ENCODE results near the gene AMER3. TPM values are rescaled to one million over a fixed set of nuclear protein-coding genes. Genes with fewer than 3 reads are reported as not detected.

The AMER3 gene
- total RNA-seq, 2 experiments from 2014 or later: not detected

DNA sequence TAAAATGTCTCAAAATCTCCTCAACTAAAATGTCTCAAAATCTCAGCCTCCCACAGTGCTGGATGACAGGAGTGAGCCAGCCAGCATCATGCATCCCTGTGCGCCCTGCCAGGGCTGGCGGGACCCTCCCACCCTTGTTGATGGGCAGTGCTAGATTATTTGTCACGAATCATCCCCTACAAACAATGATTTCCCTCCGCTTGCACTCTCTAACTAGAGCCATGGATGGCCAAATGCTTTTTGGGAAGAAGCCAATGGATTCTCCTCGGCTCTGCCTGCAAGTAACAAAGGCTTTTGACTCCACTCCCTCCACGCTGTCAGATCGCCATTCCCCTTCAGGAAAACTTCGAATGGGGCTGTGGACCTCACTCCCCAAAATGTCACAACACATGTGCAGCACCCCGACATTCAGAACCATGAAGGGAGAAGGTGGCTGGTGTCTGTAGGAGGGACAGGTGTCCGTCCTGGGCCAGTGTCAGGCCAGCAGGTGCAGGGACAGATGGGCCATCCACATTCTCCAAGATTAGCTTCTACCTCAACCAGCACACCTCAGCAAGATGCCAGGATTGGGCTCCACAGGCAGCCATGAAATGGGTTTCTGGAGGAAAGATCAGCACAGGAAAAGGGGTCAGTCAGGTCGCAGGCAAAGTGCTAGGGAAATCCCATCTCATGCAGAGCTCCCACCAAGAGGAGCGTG is 11.5 kb downstream of the AMER3 start:
- CTCF ChIA-PET: no interaction called here
- POLR2A ChIA-PET: no interaction called here
- Mint-ChIP-seq H3K27ac (no peak overlapping the region), H3K9me3 (ENCODE audit: low read depth) (no peaks in the 10 kb centered on the region), H3K4me3 (no peak overlapping the region), H3K4me1 (no peaks in the 10 kb centered on the region), H3K36me3 (ENCODE audit: low read depth) (no peaks in the 10 kb centered on the region), H3K27me3 (peaks cover 5% of the 10 kb centered on the region)
- intact Hi-C loops (cut with DNase I, micrococcal nuclease): no loop called here
- ATAC-seq (no peak), DNase-seq (no peak)

DNA sequence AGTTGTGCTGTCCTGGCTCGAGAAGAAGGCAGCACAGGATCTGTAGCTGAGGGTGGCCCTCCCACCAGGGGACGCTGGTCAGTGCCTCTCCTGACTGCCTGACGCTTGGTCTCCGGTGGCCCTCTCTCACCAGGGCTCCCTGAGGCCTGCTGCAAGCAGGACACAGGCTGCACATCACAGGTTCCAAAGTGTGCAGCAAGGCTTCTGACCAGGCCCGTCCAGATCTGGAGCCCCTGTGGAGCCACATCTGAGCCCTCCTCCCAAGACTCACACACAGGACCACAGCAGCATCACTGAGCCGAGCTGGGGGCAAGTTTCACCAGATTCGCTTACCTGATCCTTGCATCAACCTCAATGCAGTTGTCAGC is 12.1 kb downstream of the AMER3 start:
- DNase-seq: no peak
- Mint-ChIP-seq H3K27ac (no peak overlapping the region), H3K27me3 (peaks cover 5% of the 10 kb centered on the region), H3K4me3 (no peak overlapping the region), H3K9me3 (ENCODE audit: low read depth) (no peaks in the 10 kb centered on the region), H3K4me1 (no peaks in the 10 kb centered on the region), H3K36me3 (ENCODE audit: low read depth) (no peaks in the 10 kb centered on the region)
- ChIA-PET CTCF (no interaction called here), POLR2A (no interaction called here)
- intact Hi-C loops (cut with DNase I, micrococcal nuclease): no loop called here
- ATAC-seq: no peak

DNA sequence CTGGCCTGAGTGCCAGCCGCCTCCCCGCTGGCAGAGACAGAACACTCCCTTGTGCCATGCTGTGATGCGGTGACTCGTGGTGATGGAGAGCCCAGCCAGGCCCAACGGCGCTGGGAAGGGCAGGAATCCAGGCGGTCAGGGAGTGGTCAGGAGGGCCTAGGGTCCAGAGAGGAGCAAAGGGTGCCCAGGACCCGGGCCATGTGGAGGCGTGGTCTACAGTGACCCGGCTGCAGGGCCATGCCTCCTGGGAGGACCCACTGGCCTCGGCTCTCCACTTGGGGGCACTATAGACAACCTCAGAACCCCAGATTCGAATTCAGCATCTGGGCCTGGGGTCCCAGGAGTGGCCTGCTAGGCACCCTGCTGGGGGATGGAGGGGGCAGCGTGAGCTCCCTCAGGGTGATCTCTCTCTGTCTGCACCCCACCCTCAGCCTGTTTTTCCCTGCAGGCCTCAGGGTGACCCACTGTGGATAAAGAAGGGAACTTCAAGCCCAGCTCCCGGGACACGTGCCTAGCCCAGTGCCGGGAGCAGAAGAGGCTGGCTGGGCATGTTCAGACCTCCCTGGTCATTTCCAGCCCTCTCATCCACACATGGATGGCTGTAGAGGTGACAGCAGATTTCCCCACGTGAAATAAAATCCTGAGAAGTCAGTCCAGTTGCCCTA is 13.0 kb downstream of the AMER3 start:
- Mint-ChIP-seq H3K27ac (no peak overlapping the region), H3K9me3 (ENCODE audit: low read depth) (no peaks in the 10 kb centered on the region), H3K36me3 (ENCODE audit: low read depth) (no peaks in the 10 kb centered on the region), H3K4me3 (no peak overlapping the region), H3K27me3 (peaks cover 5% of the 10 kb centered on the region), H3K4me1 (no peaks in the 10 kb centered on the region)
- CTCF ChIA-PET: interaction anchor here (0.7 kb wide), 1 partner anchor 714 kb away, joined by 3 read pairs; no protein-coding TSS in a partner anchor
- intact Hi-C loops (cut with DNase I, micrococcal nuclease): no loop called here
- POLR2A ChIA-PET: no interaction called here
- no peak for ATAC-seq
- peak; percentile 19 for DNase-seq

DNA sequence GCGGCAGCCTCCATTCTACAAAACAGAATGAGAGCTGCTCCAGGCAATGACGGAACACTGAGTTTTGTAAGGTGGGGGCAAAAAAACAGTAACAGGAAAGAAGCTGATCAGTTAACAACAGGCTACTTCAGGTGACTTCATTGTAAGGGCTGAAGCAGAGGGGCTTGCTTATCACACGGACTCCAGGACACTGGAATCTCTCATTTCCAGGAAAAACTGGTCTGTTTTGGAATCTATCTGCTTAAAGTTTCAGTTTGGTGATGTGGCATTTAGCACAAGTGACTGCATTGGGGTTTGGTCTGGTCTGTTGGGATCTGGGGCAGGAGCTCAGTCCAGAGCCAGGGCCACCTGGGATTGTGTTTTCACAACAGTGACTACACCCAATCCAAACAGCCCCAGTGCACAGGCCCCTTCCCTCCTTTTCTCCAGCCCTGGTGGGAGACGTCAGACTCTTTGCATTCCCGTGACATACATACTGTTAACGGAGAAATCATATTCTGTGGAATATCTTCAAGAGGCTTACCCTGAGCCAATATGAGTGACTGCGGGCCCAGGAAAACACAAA is 14.1 kb downstream of the AMER3 start:
- peaks cover 5% of the 10 kb centered on the region for H3K27me3 Mint-ChIP-seq
- CTCF ChIA-PET: interaction anchor here (1.1 kb wide), 1 partner anchor 152 kb away, joined by 3 read pairs; no protein-coding TSS in a partner anchor

DNA sequence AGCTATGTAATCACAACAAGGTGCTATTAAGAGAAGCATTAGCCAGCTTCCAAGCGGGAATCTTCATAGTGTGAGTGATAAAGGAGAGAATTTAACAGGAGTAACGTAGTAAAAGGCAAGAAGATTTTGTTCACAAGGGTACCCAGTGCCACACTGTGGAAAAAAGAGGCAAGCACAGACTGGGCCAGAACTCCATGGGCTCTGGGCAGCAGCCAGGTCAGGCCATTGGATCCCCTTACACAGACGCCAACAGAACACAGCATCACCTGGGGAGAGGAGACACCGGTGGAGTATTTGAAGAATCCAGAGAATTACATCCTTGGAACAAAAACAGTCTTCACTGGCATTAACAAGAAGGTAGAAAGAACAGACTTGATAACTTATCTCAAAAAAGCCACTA is 21.2 kb downstream of the AMER3 start:
- H3K4me3 Mint-ChIP-seq: no peak overlapping the region
- intact Hi-C loops (cut with DNase I, micrococcal nuclease): no loop called here
- CTCF ChIA-PET: no interaction called here

More for the DNA sequence above, 14.1 kb downstream of the AMER3 start:
- DNase-seq: no peak
- ATAC-seq: no peak
- no peaks in the 10 kb centered on the region for H3K36me3 Mint-ChIP-seq (ENCODE audit: low read depth)
- POLR2A ChIA-PET: no interaction called here
- H3K4me1 Mint-ChIP-seq: no peaks in the 10 kb centered on the region
- no peak overlapping the region for H3K27ac Mint-ChIP-seq
- intact Hi-C loops (cut with DNase I, micrococcal nuclease): no loop called here
- no peak overlapping the region for H3K4me3 Mint-ChIP-seq
- H3K9me3 Mint-ChIP-seq (ENCODE audit: low read depth): no peaks in the 10 kb centered on the region

DNA sequence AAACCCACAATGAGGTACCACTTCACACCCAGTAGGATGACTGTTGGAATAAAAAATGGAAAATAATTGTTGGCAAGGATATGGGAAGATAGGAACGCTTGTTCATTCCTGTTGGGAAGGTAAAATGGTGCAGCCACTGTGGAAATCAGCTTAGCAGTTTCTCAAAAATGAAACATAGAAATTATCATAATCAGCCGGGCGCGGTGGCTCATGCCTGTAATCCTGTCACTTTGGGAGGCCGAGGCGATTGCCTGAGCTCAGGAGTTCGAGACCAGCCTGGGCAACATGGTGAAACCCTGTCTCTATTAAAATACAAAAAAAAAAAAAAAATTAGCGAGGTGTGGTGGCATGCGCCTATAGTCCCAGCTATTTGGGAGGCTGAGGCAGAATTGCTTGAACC is 23.4 kb downstream of the AMER3 start:
- POLR2A ChIA-PET: no interaction called here

More for the DNA sequence above, 21.2 kb downstream of the AMER3 start:
- peaks cover 11% of the 10 kb centered on the region for H3K27me3 Mint-ChIP-seq
- H3K27ac Mint-ChIP-seq: no peak overlapping the region
- DNase-seq: no peak
- no peak for ATAC-seq
- H3K9me3 Mint-ChIP-seq (ENCODE audit: low read depth): no peaks in the 10 kb centered on the region
- H3K4me1 Mint-ChIP-seq: no peaks in the 10 kb centered on the region
- POLR2A ChIA-PET: no interaction called here
- H3K36me3 Mint-ChIP-seq (ENCODE audit: low read depth): no peaks in the 10 kb centered on the region

DNA sequence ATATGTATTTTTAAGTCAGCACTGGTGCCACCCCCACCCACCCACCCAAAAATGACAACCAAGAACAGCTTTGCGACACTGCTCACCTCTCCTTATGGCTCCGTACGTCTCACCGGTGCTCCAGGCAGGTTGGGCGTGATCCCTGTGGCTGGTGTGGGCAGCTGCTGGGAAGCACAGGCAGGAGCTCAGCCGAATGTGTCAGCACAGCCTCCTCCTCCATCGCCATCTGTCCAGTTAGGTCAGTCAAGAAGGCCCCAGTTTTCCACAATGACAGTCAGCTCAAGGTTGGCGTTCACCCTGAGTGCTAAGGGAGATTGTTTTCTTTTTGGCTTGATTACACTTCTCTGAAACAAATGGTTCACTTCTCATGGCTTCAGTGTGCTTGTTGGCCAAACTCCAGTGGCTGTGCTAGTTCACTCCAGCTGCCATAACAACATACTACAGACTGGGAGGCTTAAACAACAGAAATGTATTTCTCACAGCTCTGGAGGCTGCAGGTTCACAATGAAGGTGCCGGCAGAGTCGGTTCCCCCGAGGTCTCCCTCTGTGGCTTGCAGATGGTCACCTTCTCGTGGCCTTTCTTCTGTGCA is 30.2 kb downstream of the AMER3 start:
- Mint-ChIP-seq H3K27me3 (peaks cover 9% of the 10 kb centered on the region), H3K9me3 (ENCODE audit: low read depth) (peaks cover 1% of the 10 kb centered on the region), H3K4me1 (no peaks in the 10 kb centered on the region), H3K27ac (no peak overlapping the region), H3K36me3 (ENCODE audit: low read depth) (no peaks in the 10 kb centered on the region), H3K4me3 (no peak overlapping the region)
- intact Hi-C loops (cut with DNase I, micrococcal nuclease): no loop called here
- CTCF ChIA-PET: interaction anchor here (0.5 kb wide), 1 partner anchor 499 kb away, joined by 3 read pairs; no protein-coding TSS in a partner anchor
- DNase-seq (no peak), ATAC-seq (no peak)
- POLR2A ChIA-PET: no interaction called here

More for the DNA sequence above, 23.4 kb downstream of the AMER3 start:
- DNase-seq: no peak
- H3K9me3 Mint-ChIP-seq (ENCODE audit: low read depth): peaks cover 1% of the 10 kb centered on the region
- H3K4me3 Mint-ChIP-seq: no peak overlapping the region
- CTCF ChIA-PET: no interaction called here
- no peak overlapping the region for H3K27ac Mint-ChIP-seq
- H3K4me1 Mint-ChIP-seq: no peaks in the 10 kb centered on the region
- peaks cover 13% of the 10 kb centered on the region for H3K27me3 Mint-ChIP-seq
- intact Hi-C loops (cut with DNase I, micrococcal nuclease): no loop called here
- H3K36me3 Mint-ChIP-seq (ENCODE audit: low read depth): no peaks in the 10 kb centered on the region
- ATAC-seq: no peak

DNA sequence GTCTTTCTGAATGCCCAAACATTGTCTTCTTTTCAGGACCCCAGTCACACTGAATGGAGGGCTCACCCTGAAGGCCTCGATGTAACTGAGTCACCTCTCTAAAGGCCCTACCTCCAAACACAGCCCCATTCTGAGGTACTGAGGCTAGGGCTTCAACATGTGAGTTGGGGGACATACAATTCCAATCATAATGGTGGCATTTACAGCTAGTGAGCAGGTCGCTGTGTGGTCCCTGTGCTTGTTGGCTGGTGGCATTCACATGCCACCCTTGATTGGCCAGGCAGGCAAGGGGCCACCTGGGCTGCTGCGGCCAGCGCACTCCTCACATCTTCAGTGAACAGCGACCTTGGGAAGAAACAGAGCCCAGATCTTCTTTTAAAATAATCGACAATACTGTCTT is 30.7 kb downstream of the AMER3 start:
- DNase-seq: no peak
- ChIA-PET CTCF (no interaction called here), POLR2A (no interaction called here)
- Mint-ChIP-seq H3K36me3 (ENCODE audit: low read depth) (no peaks in the 10 kb centered on the region), H3K9me3 (ENCODE audit: low read depth) (peaks cover 1% of the 10 kb centered on the region), H3K27me3 (peaks cover 6% of the 10 kb centered on the region), H3K4me1 (no peaks in the 10 kb centered on the region), H3K27ac (no peak overlapping the region), H3K4me3 (no peak overlapping the region)
- no peak for ATAC-seq
- intact Hi-C loops (cut with DNase I, micrococcal nuclease): no loop called here

DNA sequence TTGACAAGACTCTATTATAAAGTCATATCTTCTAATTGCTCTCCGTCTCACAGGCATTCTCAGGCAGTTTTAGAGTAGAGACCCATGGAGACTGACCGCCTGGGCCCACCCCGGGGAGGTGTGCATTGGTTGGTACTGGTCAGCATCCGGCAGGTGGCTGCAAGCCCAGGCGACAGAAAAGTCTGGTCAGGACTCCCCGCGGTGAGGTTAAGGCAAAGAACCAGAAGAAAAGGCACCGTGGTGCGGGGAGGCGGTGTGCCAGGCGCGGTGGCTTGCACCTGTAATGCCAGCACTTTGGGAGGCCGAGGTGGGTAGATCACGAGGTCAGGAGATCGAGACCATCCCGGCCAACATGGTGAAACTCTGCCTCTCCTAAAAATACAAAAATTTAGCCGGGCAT is 32.5 kb downstream of the AMER3 start:
- intact Hi-C loops (cut with DNase I, micrococcal nuclease): no loop called here
- H3K4me3 Mint-ChIP-seq: no peak overlapping the region
- no peaks in the 10 kb centered on the region for H3K9me3 Mint-ChIP-seq (ENCODE audit: low read depth)
- no peak overlapping the region for H3K27ac Mint-ChIP-seq
- ATAC-seq (no peak), DNase-seq (no peak)
- CTCF ChIA-PET: no interaction called here
- H3K36me3 Mint-ChIP-seq (ENCODE audit: low read depth): no peaks in the 10 kb centered on the region
- POLR2A ChIA-PET: no interaction called here
- peaks cover 5% of the 10 kb centered on the region for H3K27me3 Mint-ChIP-seq
- no peaks in the 10 kb centered on the region for H3K4me1 Mint-ChIP-seq

DNA sequence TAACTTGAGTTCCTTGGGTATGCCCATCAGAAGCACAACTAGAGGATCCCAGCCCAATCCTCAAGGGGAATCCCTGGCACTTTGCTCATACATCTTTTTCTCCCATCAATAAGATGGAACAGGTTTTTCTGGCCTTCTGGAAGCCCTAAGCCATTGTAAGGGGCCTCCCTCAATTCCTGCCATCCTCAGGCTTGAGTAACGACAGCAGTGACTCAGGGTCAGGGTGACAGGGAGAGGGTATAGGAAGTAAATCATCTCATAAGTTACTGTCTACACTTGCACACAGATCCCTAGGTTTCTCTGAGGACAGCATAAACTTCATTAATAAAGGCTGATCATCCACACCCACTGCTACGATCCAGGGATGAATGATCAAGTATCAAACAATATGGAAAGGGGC is 35.0 kb downstream of the AMER3 start:
- H3K27me3 Mint-ChIP-seq: peaks cover 6% of the 10 kb centered on the region
- intact Hi-C loops (cut with DNase I, micrococcal nuclease): no loop called here

DNA sequence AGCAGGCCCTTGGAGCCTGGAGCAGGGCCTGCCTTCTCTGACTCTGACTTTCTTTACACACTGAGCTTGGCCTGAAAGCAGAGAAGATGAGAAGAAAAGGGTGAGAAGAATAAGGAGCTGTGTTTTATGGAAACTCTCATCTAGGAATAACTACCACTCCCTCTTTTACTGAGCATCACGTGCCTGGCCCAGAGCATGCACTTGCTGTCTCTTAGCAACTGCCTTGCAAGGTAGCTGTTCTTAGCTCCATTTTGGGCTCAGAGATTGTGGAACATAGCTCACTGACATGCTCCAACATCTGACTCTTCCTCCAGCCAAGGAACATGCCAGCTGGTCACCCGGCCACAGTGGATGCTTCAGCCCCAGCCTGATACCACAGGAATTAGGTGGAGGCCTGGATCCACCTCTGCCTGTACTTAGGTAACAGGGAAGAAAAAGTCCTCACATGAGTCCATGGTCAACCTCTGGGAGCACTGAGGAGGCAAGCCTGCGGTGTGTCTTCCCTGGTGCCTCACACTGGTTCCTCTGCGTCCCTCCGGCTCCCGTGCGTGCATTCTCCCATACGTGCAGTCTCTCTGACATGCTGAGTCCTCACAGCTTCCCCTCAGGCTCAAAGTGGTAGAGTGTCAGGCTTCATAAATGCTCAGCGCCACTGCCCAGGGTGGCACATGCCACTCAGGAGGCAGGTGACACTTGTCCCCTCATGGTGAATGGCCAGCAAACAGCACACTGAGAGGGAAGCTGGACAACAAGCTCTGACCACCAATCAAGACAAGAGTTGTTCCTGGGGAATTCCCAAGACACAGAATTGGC is 35.7 kb downstream of the AMER3 start:
- Mint-ChIP-seq H3K36me3 (ENCODE audit: low read depth) (no peaks in the 10 kb centered on the region), H3K4me1 (no peaks in the 10 kb centered on the region), H3K4me3 (no peak overlapping the region), H3K27me3 (peaks cover 5% of the 10 kb centered on the region), H3K27ac (no peak overlapping the region), H3K9me3 (ENCODE audit: low read depth) (no peaks in the 10 kb centered on the region)
- POLR2A ChIA-PET: interaction anchor here (0.6 kb wide), 1 partner anchor 275 kb away, joined by 3 read pairs; no protein-coding TSS in a partner anchor
- DNase-seq (no peak), ATAC-seq (no peak)
- intact Hi-C loops (cut with DNase I, micrococcal nuclease): no loop called here
- CTCF ChIA-PET: interaction anchor here (0.7 to 1.1 kb wide), 3 partner anchors 13 to 82 kb away, joined by 3 to 4 read pairs (median 3); no protein-coding TSS in a partner anchor

More for the DNA sequence above, 35.0 kb downstream of the AMER3 start:
- POLR2A ChIA-PET: interaction anchor here (0.6 kb wide), 1 partner anchor 275 kb away, joined by 3 read pairs; no protein-coding TSS in a partner anchor
- Mint-ChIP-seq H3K4me1 (no peaks in the 10 kb centered on the region), H3K9me3 (ENCODE audit: low read depth) (no peaks in the 10 kb centered on the region), H3K27ac (no peak overlapping the region), H3K36me3 (ENCODE audit: low read depth) (no peaks in the 10 kb centered on the region), H3K4me3 (no peak overlapping the region)
- CTCF ChIA-PET: interaction anchor here (0.7 to 1.1 kb wide), 3 partner anchors 14 to 83 kb away, joined by 3 to 4 read pairs (median 3); no protein-coding TSS in a partner anchor
- ATAC-seq (no peak), DNase-seq (no peak)
